ENCODE measurements around the gene PODXL.

DNA sequence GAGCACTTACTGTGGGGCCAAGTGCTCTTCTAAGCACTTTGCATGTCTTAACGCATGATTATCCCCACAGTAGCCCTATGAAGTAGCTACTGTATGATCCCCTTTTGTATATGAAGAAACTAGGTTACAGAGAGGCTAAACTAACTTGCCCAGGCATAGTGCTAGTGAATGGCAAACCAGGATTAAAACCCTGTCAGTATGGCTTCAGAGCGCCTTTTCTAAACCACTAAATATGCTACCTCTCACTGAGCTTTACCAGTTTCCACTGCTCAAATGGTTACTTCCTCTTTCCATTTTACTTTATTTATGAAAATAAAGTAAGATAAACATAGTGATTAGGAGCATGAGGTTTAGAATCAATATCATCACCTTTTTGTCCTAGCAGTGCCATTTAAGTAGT, 73.6 kb downstream of the PODXL start:
- TF ChIP-seq POLR2AphosphoS5 (IDR thresholded peaks at IDR 0.05; ENCODE audit: low read depth, low read length), result no peak
- TF ChIP-seq SIN3A (IDR thresholded peaks at IDR 0.05; ENCODE audit: borderline replicate concordance, insufficient read depth, low read length), result no peak
- TF ChIP-seq TAF1 (IDR thresholded peaks at IDR 0.05; ENCODE audit: borderline replicate concordance, insufficient read depth, low read length), result no peak
- TF ChIP-seq REST (IDR thresholded peaks at IDR 0.05; ENCODE audit: insufficient read depth in 1 of 2, low read depth in 2 of 2, low read length in 2 of 2), result no peak
